Peyer's patch (tissue), 4 donors: ENCODE measurements around the gene FAM170B. TPM values are rescaled to one million over a fixed set of nuclear protein-coding genes. Genes with fewer than 3 reads are reported as not detected.
A peak's percentile ranks its signal among the peaks of the same experiment; 100 is the strongest.

Experiments
- DNase-seq, 3 donors: peaks; one replicate each; pipeline ENCODE4 v3.0.0-alpha.2; 2017 to 2019
- H3K27ac ChIP-seq, 4 donors: fragments of 200-600 bp; sonication (generic); one replicate each; pipeline ENCODE4 v1.5.1; 2016 to 2019
- H3K27me3 ChIP-seq, 2 donors: fragments of 200-600 bp; sonication (generic); one replicate each; pipeline ENCODE4 v1.5.1; 2019
- H3K36me3 ChIP-seq, 3 donors: fragments of 200-600 bp; sonication (generic); one replicate each; pipeline ENCODE4 v1.5.1; 2016 to 2019
- H3K4me1 ChIP-seq, 4 donors: fragments of 200-600 bp; sonication (generic); one replicate each; pipeline ENCODE4 v1.5.1; 2016 to 2019
- H3K4me3 ChIP-seq, 4 donors: fragments of 200-600 bp; sonication (generic); 1 replicate in 3 of 4; 2 replicates in 1 of 4; pipeline ENCODE4 v1.5.1; 2016 to 2019; ENCODE audit warnings: mild to moderate bottlenecking in 1 of 4
- H3K9me3 ChIP-seq, 4 donors: fragments of 200-600 bp; sonication (generic); one replicate each; pipeline ENCODE4 v1.5.1; 2016 to 2019; ENCODE audit warnings: mild to moderate bottlenecking in 1 of 4
- POLR2A ChIP-seq, 2 donors: fragments of 450-650 bp; IDR thresholded peaks; one replicate each; pipeline ENCODE4 v1.5.1; 2017; ENCODE audit warnings: antibody characterized with exemption in 2 of 2, mild to moderate bottlenecking in 2 of 2, moderate library complexity in 2 of 2
- total RNA-seq, 4 donors: library from RNA; depleted of rRNA; stranded (reverse); fragments of >200 nt; gene quantifications; one replicate each; pipeline ENCODE4 v1.1.0, GENCODE V29; 2016
- TF ChIP-seq, protein P1 (sequence below), 6 experiments: fragments of 450-650 bp in 4 of 6; fragments of 200-600 bp in 2 of 6; sonication (generic) in 1 of 6; IDR thresholded peaks; one replicate each; pipeline ENCODE4 v1.5.1; 2017 to 2019; ENCODE audit warnings: antibody characterized with exemption in 6 of 6, mild to moderate bottlenecking in 3 of 6, moderate library complexity in 1 of 6

The FAM170B gene
- total RNA-seq, 4 donors from 2014 or later: not detected

DNA sequence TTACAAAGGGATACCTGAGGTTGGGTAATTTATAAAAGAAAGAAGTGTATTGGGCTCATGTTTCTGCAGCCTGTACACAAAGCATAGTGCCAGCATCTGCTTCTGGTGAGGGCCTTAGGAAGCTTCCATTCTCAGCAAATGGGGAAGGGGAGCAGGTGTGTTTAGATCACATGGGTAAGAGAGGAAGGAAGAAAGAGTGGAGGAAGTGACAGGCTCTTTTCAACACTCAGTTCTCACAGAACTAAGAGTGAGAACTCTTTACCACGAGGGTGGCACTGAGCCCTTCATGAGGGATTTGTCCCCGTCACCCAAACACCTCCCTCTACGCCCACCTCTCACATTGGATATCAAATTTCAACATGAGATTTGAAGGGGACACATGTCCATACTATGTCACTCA, 506 bp upstream of the FAM170B start:
- Histone ChIP-seq H3K4me3 (no peak overlapping the region), H3K27ac (peak overlapping the region in 1 of 4 donors; percentile 50), H3K36me3 (no peaks in the 10 kb centered on the region), H3K9me3 (no peaks in the 10 kb centered on the region), H3K4me1 (peaks cover 0 to 3% (median 0%) of the 10 kb centered on the region in 4 donors), H3K27me3 (no peaks in the 10 kb centered on the region)
- no peak for DNase-seq
- no peak for TF ChIP-seq POLR2A (IDR thresholded peaks at IDR 0.05)
- TF ChIP-seq, protein P1, sequence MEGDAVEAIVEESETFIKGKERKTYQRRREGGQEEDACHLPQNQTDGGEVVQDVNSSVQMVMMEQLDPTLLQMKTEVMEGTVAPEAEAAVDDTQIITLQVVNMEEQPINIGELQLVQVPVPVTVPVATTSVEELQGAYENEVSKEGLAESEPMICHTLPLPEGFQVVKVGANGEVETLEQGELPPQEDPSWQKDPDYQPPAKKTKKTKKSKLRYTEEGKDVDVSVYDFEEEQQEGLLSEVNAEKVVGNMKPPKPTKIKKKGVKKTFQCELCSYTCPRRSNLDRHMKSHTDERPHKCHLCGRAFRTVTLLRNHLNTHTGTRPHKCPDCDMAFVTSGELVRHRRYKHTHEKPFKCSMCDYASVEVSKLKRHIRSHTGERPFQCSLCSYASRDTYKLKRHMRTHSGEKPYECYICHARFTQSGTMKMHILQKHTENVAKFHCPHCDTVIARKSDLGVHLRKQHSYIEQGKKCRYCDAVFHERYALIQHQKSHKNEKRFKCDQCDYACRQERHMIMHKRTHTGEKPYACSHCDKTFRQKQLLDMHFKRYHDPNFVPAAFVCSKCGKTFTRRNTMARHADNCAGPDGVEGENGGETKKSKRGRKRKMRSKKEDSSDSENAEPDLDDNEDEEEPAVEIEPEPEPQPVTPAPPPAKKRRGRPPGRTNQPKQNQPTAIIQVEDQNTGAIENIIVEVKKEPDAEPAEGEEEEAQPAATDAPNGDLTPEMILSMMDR (IDR thresholded peaks at IDR 0.05): no peak

DNA sequence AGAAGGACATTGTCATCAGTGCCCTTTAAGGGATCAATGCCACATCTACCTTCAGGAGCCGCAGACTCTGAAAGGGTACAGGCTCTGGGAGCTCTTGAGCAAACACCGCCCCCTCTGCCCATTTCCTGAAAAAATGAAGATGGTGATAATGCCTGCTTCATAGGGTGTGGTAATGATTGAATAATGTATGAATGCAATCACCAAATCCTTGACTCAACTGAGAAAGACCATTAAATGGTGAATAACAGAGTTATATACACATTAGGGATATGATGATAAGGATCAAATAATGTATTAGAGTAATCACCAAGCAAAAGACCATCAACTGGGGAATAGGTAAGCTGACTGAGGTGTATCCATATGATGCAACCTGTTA, 1.5 kb downstream of the FAM170B start:
- Histone ChIP-seq H3K9me3 (no peaks in the 10 kb centered on the region), H3K4me3 (no peak overlapping the region), H3K27me3 (no peaks in the 10 kb centered on the region), H3K36me3 (no peaks in the 10 kb centered on the region), H3K4me1 (peaks cover 0 to 3% (median 0%) of the 10 kb centered on the region in 4 donors), H3K27ac (no peak overlapping the region)
- no peak for DNase-seq
- TF ChIP-seq, protein P1 (IDR thresholded peaks at IDR 0.05): no peak
- no peak for TF ChIP-seq POLR2A (IDR thresholded peaks at IDR 0.05)

DNA sequence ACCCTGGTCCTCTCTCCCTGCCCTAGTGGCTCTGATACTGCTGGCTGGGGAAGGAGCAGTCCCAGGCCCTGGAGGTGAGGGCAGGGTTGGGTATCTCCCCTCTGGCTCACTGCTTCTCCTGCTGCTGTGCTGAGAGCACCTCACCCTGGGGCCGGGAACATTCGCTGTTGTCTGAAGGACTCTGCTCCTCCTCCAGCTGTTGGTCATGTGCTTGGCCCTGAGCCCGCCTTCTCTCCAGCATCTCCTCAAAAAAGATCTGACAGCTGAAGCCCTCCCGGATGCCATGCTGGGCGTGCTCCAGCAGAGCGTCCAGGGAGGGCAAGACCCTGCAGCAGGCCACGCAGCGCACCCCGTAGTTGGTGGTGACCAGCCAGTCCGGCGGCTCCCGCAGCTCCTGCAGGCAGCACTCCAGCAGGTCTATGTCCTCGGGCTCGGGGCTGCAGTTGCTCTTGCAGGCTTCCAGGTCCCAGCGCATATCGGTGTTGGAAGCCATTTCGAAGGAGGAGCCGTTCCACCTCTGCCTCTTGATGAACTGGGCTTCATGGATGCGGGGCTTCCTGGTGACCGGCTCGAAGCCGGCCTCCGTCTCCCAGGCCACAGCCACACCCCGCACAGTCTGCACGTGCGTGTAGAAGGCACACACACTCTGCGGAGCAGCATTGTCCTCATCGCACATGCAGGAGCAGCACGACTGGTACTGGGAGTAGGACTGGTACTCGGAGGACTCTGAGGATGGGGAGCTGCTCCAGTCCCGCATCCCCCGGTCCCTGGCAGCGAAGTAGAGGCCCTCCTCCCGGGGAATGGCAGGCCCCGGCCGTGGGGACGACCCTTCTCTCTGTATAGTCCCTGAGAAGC, 2.1 kb downstream of the FAM170B start:
- Histone ChIP-seq H3K27ac (no peak overlapping the region), H3K27me3 (no peaks in the 10 kb centered on the region), H3K36me3 (no peaks in the 10 kb centered on the region), H3K4me3 (no peak overlapping the region), H3K4me1 (peaks cover 0 to 3% (median 0%) of the 10 kb centered on the region in 4 donors), H3K9me3 (no peaks in the 10 kb centered on the region)
- peak in 1 of 3 donors; percentile 50 for DNase-seq
- TF ChIP-seq, protein P1 (IDR thresholded peaks at IDR 0.05): no peak
- TF ChIP-seq POLR2A (IDR thresholded peaks at IDR 0.05): no peak

- Histone ChIP-seq H3K9me3 (no peaks in the 10 kb centered on the region), H3K27me3 (no peaks in the 10 kb centered on the region), H3K36me3 (no peaks in the 10 kb centered on the region), H3K4me1 (no peaks in the 10 kb centered on the region), H3K4me3 (no peak overlapping the region), H3K27ac (no peak overlapping the region)
- TF ChIP-seq, protein P1 (IDR thresholded peaks at IDR 0.05): no peak
- no peak for TF ChIP-seq POLR2A (IDR thresholded peaks at IDR 0.05)
- no peak for DNase-seq
Observed at GRCh38 chr10:49129376-49129775, 4.4 kb downstream of the FAM170B start.

DNA sequence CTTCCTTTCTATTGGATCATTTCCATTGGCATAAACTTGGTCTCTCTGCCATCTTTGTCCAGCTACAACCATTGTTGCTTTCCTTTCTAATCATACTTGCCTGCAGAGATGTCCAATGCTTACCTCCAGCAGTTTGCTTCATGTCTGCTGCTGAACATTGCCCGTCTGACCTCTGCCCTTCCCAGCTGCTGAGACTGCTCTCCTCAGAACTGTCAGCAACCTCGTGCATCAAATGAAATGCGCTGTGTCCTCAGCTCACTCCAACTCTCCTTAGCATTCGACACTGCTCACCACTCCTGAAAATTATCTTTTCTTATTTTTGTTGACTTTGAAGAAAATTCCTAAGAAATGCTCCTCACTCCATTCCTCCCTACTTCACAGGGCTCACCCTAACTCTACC, 5.0 kb downstream of the FAM170B start:
- H3K27ac ChIP-seq: no peak overlapping the region
- H3K9me3 ChIP-seq: no peaks in the 10 kb centered on the region
- TF ChIP-seq, protein P1 (IDR thresholded peaks at IDR 0.05): no peak
- DNase-seq: no peak
- H3K27me3 ChIP-seq: no peaks in the 10 kb centered on the region
- H3K4me1 ChIP-seq: no peaks in the 10 kb centered on the region
- no peak overlapping the region for H3K4me3 ChIP-seq
- no peaks in the 10 kb centered on the region for H3K36me3 ChIP-seq
